PC-3 (cell line): ENCODE data around the gene PPP2R1B. TPM values are rescaled to one million over a fixed set of nuclear protein-coding genes. Genes with fewer than 3 reads are reported as not detected.

ENCODE experiments used
- ATAC-seq: fragments of 200-7000 bp; cut with Tn5 transposase; 2 replicates; pipeline ENCODE4 v1.9.1; 2020; ENCODE audit warnings: mild to moderate bottlenecking, moderate library complexity
- BruUV-seq: library from RNA; stranded (reverse); fragments of 400-500 nt; replicated peaks from 2 replicates; lab custom pipeline; 2021; lab: Mats Ljungman, UMichigan
- CTCF ChIA-PET: fragments of 300-600 bp; sonication (Branson Sonifier 250); formaldehyde crosslinking; loops from one replicate; lab custom pipeline; 2022; ENCODE audit warnings: antibody characterized with exemption; lab: Charles Lee
- POLR2A ChIA-PET: fragments of 300-600 bp; sonication (Branson Sonifier 250); formaldehyde crosslinking; loops from one replicate; lab custom pipeline; 2022; ENCODE audit warnings: antibody characterized with exemption; ENCODE audit not compliant: unreplicated experiment; lab: Charles Lee
- DNase-seq: peaks from one replicate; pipeline ENCODE4 v3.0.0-alpha.2; 2015
- H2AFZ ChIP-seq: fragments of 300-600 bp; sonication (generic); 2 replicates; pipeline ENCODE4 v1.6.0; 2016; ENCODE audit warnings: antibody characterized with exemption, low read length
- H3F3A ChIP-seq: fragments of 300-600 bp; sonication (generic); one replicate; pipeline ENCODE4 v1.6.0; 2017; ENCODE audit warnings: antibody characterized with exemption, low read length, control low read depth, mild to moderate bottlenecking; ENCODE audit not compliant: unreplicated experiment
- H3K27ac ChIP-seq: fragments of 300-600 bp; sonication (generic); 2 replicates; pipeline ENCODE4 v1.5.1; 2016; ENCODE audit warnings: mild to moderate bottlenecking, low read length
- H3K27me3 ChIP-seq: fragments of 300-600 bp; sonication (generic); 2 replicates; pipeline ENCODE4 v1.6.1; 2016; ENCODE audit warnings: low read length, mixed read lengths
- H3K36me3 ChIP-seq: fragments of 300-600 bp; sonication (generic); 2 replicates; pipeline ENCODE4 v1.6.1; 2016; ENCODE audit warnings: low read depth, mixed run types, low read length, mixed read lengths
- H3K4me1 ChIP-seq: fragments of 300-600 bp; sonication (generic); 2 replicates; pipeline ENCODE4 v1.5.1; 2016; ENCODE audit warnings: low read length; ENCODE audit not compliant: insufficient read depth
- H3K4me2 ChIP-seq: fragments of 300-600 bp; sonication (generic); 2 replicates; pipeline ENCODE4 v1.6.0; 2016; ENCODE audit warnings: low read length
- H3K4me3 ChIP-seq: fragments of 300-600 bp; sonication (generic); 2 replicates; pipeline ENCODE4 v1.5.1; 2016; ENCODE audit warnings: mild to moderate bottlenecking, low read length, mixed read lengths
- H3K79me2 ChIP-seq: fragments of 300-600 bp; sonication (generic); 2 replicates; pipeline ENCODE4 v1.6.1; 2017; ENCODE audit warnings: low read length, mixed read lengths
- H3K9ac ChIP-seq: fragments of 300-600 bp; sonication (generic); 2 replicates; pipeline ENCODE4 v1.6.0; 2016; ENCODE audit warnings: mild to moderate bottlenecking, low read length
- H3K9me2 ChIP-seq: fragments of 300-600 bp; sonication (generic); replicated peaks from 2 replicates; pipeline ENCODE4 v1.6.1; 2016; ENCODE audit warnings: mixed run types, low read length, mixed read lengths
- H3K9me3 ChIP-seq: fragments of 300-600 bp; sonication (generic); 2 replicates; pipeline ENCODE4 v1.6.1; 2016; ENCODE audit warnings: low read length, mixed read lengths
- H4K20me1 ChIP-seq: fragments of 300-600 bp; sonication (generic); 2 replicates; pipeline ENCODE4 v1.6.1; 2016; ENCODE audit warnings: low read length, mixed read lengths
- EZH2 ChIP-seq: fragments of 300-600 bp; sonication (generic); IDR thresholded peaks from one replicate; pipeline ENCODE4 v1.6.1; 2017; ENCODE audit warnings: antibody characterized with exemption, mild to moderate bottlenecking, low read length; ENCODE audit not compliant: unreplicated experiment
- EZH2phosphoT487 ChIP-seq: fragments of 300-600 bp; sonication (generic); IDR thresholded peaks from 2 replicates; pipeline ENCODE4 v1.6.1; 2018; ENCODE audit warnings: mild to moderate bottlenecking, antibody characterized with exemption, low read length, borderline replicate concordance
- intact Hi-C: fragments of 100-400 bp; cut with micrococcal nuclease; formaldehyde crosslinking; loops from 2 replicates; pipeline ENCODE4 v1.9.0; 2023
- total RNA-seq: library from RNA; depleted of rRNA; stranded (reverse); fragments of >200 nt; gene quantifications from 2 replicates; pipeline ENCODE4 v1.2.3, GENCODE V29; 2014
- TF ChIP-seq, protein P1 (sequence below): fragments of 300-600 bp; sonication (generic); conservative IDR thresholded peaks from 2 replicates; pipeline ENCODE4 v1.5.1; 2017; ENCODE audit warnings: antibody characterized with exemption, low read depth, mild to moderate bottlenecking, low read length

PPP2R1B gene
- total RNA-seq, 1 experiment from 2014 or later: 41.5 TPM

DNA sequence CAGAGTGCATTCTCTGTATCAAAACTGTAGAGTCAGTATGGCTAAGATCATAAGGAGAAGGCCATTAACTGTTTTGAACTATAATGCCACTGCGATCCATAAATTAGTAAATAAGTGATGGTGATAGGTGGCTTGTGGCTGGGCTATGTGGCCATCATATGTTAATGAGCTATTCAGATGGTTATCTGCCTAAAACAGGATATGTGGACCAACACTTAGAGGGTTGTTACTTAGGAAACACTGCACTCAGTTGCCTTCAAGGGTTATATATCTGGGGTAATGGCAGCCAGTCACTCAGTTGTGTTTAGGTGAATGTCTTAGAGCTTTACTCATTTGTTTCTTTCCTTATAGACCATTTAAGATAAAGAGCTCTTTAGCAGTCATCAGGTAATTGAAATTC, 66.0 kb downstream of the PPP2R1B start:
- DNase-seq (no peak), ATAC-seq (no peak)
- TF ChIP-seq EZH2phosphoT487: no peak
- no peak for TF ChIP-seq EZH2
- TF ChIP-seq, protein P1, sequence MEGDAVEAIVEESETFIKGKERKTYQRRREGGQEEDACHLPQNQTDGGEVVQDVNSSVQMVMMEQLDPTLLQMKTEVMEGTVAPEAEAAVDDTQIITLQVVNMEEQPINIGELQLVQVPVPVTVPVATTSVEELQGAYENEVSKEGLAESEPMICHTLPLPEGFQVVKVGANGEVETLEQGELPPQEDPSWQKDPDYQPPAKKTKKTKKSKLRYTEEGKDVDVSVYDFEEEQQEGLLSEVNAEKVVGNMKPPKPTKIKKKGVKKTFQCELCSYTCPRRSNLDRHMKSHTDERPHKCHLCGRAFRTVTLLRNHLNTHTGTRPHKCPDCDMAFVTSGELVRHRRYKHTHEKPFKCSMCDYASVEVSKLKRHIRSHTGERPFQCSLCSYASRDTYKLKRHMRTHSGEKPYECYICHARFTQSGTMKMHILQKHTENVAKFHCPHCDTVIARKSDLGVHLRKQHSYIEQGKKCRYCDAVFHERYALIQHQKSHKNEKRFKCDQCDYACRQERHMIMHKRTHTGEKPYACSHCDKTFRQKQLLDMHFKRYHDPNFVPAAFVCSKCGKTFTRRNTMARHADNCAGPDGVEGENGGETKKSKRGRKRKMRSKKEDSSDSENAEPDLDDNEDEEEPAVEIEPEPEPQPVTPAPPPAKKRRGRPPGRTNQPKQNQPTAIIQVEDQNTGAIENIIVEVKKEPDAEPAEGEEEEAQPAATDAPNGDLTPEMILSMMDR: no peak
- Histone ChIP-seq H3K27ac (no peak overlapping the region), H2AFZ (no peak overlapping the region), H3K4me2 (no peak overlapping the region), H3K4me3 (no peak overlapping the region), H3K36me3 (peaks cover 12% of the 10 kb centered on the region; the same call in 1 of the 2 replicates), H3K79me2 (no peaks in the 10 kb centered on the region), H3F3A (no peaks in the 10 kb centered on the region), H4K20me1 (no peaks in the 10 kb centered on the region), H3K27me3 (no peaks in the 10 kb centered on the region), H3K9ac (no peak overlapping the region), H3K9me2 (no peaks in the 10 kb centered on the region), H3K9me3 (no peaks in the 10 kb centered on the region), H3K4me1 (peaks cover 7% of the 10 kb centered on the region; the same call in 1 of the 2 replicates)
- BruUV-seq: no TSS peak
- CTCF ChIA-PET: no interaction called here
- intact Hi-C loops: no loop called here
- POLR2A ChIA-PET: no interaction called here

DNA sequence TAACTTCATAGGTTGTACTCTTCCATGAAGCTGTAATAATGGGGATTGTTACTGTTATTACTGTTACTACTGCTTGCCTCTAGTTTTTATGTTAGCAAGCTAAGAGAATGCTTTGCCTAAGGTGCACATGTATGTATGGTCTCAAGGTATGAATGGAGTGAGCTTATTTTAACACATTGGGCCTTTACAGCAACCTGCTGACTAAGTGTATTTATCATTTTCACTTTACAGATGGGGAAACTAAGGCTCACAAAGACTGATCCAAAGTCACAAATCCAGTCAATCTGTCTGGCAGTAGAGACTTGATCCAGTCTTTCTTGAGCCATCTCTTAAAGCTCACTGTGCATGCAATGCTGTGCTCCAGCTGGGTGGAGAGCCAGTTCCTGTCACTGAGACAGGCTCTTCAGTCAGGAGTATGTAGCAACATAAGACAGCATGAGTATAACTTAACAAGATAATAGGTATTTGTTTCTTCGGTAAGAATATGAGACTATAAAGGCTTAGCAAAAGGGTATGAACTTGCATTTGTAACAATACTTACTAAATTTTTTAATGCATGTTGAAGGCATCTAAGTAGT, 66.5 kb downstream of the PPP2R1B start:
- no peaks in the 10 kb centered on the region for H3K79me2 ChIP-seq

More for the DNA sequence above, 66.5 kb downstream of the PPP2R1B start:
- TF ChIP-seq EZH2 (no peak), EZH2phosphoT487 (no peak)
- TF ChIP-seq, protein P1: no peak
- ATAC-seq (no peak), DNase-seq (no peak)
- no peak overlapping the region for H2AFZ ChIP-seq
- no peak overlapping the region for H3K27ac ChIP-seq
- peaks cover 7% of the 10 kb centered on the region; the same call in 1 of the 2 replicates for H3K4me1 ChIP-seq
- peaks cover 7% of the 10 kb centered on the region; the same call in 1 of the 2 replicates for H3K36me3 ChIP-seq
- H3K9me3 ChIP-seq: no peaks in the 10 kb centered on the region
- H3K27me3 ChIP-seq: no peaks in the 10 kb centered on the region
- no peak overlapping the region for H3K9ac ChIP-seq
- intact Hi-C loops: no loop called here
- ChIA-PET POLR2A (no interaction called here), CTCF (interaction anchor here (0.6 kb wide), 1 partner anchor 23 kb away, joined by 14 read pairs; no protein-coding TSS in a partner anchor)
- H3F3A ChIP-seq: no peaks in the 10 kb centered on the region
- no peak overlapping the region for H3K4me2 ChIP-seq
- H3K9me2 ChIP-seq: no peaks in the 10 kb centered on the region
- H3K4me3 ChIP-seq: no peak overlapping the region
- H4K20me1 ChIP-seq: no peaks in the 10 kb centered on the region
- no TSS peak for BruUV-seq
